OCI-LY1 (cell line): ENCODE results near the gene MAD1L1.

Experiments
- H2AFZ ChIP-seq: fragments of 200-600 bp; sonication (generic), shearing (Covaris generic); 2 replicates; pipeline ENCODE4 v1.6.0; 2014; ENCODE audit warnings: antibody characterized with exemption, mild to moderate bottlenecking, low read length
- H3F3A ChIP-seq: fragments of 200-600 bp; sonication (generic), shearing (Covaris generic); 2 replicates; pipeline ENCODE4 v1.6.0; 2014; ENCODE audit warnings: mild to moderate bottlenecking, antibody characterized with exemption, low read length, moderate library complexity; ENCODE audit not compliant: insufficient read depth
- H3K27ac ChIP-seq: fragments of 200-600 bp; sonication (generic); 2 replicates; pipeline ENCODE4 v1.5.1; 2014; ENCODE audit warnings: low read length, mixed run types, mild to moderate bottlenecking, low read depth; ENCODE audit not compliant: poor library complexity, severe bottlenecking
- H3K27me3 ChIP-seq: fragments of 200-600 bp; sonication (generic); 2 replicates; pipeline ENCODE4 v1.6.0; 2014; ENCODE audit warnings: antibody characterized with exemption, mild to moderate bottlenecking, low read length, moderate library complexity; ENCODE audit not compliant: insufficient read depth
- H3K36me3 ChIP-seq: fragments of 200-600 bp; sonication (generic); 2 replicates; pipeline ENCODE4 v1.6.1; 2014; ENCODE audit warnings: mild to moderate bottlenecking, antibody characterized with exemption, low read length, moderate library complexity, mixed read lengths; ENCODE audit not compliant: insufficient read depth
- H3K4me1 ChIP-seq: fragments of 200-600 bp; sonication (generic); 2 replicates; pipeline ENCODE4 v1.5.1; 2014; ENCODE audit warnings: mild to moderate bottlenecking, low read length, moderate library complexity; ENCODE audit not compliant: insufficient read depth, severe bottlenecking
- H3K4me2 ChIP-seq: fragments of 200-600 bp; sonication (generic), shearing (Covaris generic); 2 replicates; pipeline ENCODE4 v1.6.1; 2014; ENCODE audit warnings: low read length
- H3K4me3 ChIP-seq: fragments of 200-600 bp; sonication (generic); 2 replicates; pipeline ENCODE4 v1.5.1; 2014; ENCODE audit warnings: low read length, low read depth, mild to moderate bottlenecking, mixed read lengths; ENCODE audit not compliant: poor library complexity, severe bottlenecking
- H3K79me2 ChIP-seq: fragments of 200-600 bp; shearing (Covaris generic); 2 replicates; pipeline ENCODE4 v1.6.1; 2016; ENCODE audit warnings: mixed run types, low read length, mixed read lengths; ENCODE audit not compliant: insufficient read depth
- H3K9ac ChIP-seq: fragments of 200-600 bp; sonication (generic), shearing (Covaris generic); 2 replicates; pipeline ENCODE4 v1.6.1; 2014; ENCODE audit warnings: mild to moderate bottlenecking, low read length, mixed read lengths
- H3K9me2 ChIP-seq: fragments of 200-600 bp; sonication (generic), shearing (Covaris generic); 2 replicates; pipeline ENCODE4 v1.6.1; 2014; ENCODE audit warnings: low read depth, mild to moderate bottlenecking, low read length, mixed read lengths
- H3K9me3 ChIP-seq: fragments of 200-600 bp; shearing (Covaris generic); 2 replicates; pipeline ENCODE4 v1.6.1; 2014; ENCODE audit warnings: low read length, mixed read lengths
- H4K20me1 ChIP-seq: fragments of 200-600 bp; sonication (generic), shearing (Covaris generic); 2 replicates; pipeline ENCODE4 v1.6.0; 2016; ENCODE audit warnings: mild to moderate bottlenecking, low read length; ENCODE audit not compliant: insufficient read depth
- CTCF ChIP-seq: fragments of 200-600 bp; sonication (generic), shearing (Covaris generic); IDR thresholded peaks from 2 replicates; pipeline ENCODE4 v1.5.1; 2017; ENCODE audit warnings: mild to moderate bottlenecking, antibody characterized with exemption, low read length, moderate library complexity, mixed read lengths
- EZH2 ChIP-seq: fragments of 200-600 bp; sonication (generic), shearing (Covaris generic); IDR thresholded peaks from 2 replicates; pipeline ENCODE4 v1.8.0; 2017; ENCODE audit warnings: borderline replicate concordance, mixed run types, mild to moderate bottlenecking, antibody characterized with exemption, low read length, moderate library complexity, mixed read lengths

The MAD1L1 gene

GRCh38 chr7:2046581-2047565 lies 185.9 kb downstream of the MAD1L1 start:
- no peak overlapping the region for H3K4me2 ChIP-seq
- H3K9ac ChIP-seq = no peak overlapping the region
- H3K9me2 ChIP-seq = no peaks in the 10 kb centered on the region
- no peaks in the 10 kb centered on the region for H3K9me3 ChIP-seq
- H3F3A ChIP-seq = no peaks in the 10 kb centered on the region
- H3K79me2 ChIP-seq = no peaks in the 10 kb centered on the region
- no peak overlapping the region for H2AFZ ChIP-seq
- no peak for TF ChIP-seq CTCF
- peaks cover 10% of the 10 kb centered on the region for H3K36me3 ChIP-seq
- no peak overlapping the region for H3K4me3 ChIP-seq
- no peaks in the 10 kb centered on the region for H4K20me1 ChIP-seq
- peaks cover 17% of the 10 kb centered on the region for H3K4me1 ChIP-seq
- H3K27me3 ChIP-seq = no peaks in the 10 kb centered on the region
- no peak overlapping the region for H3K27ac ChIP-seq

GRCh38 chr7:2045559-2046405 lies 187.0 kb downstream of the MAD1L1 start:
- Histone ChIP-seq H4K20me1 (no peaks in the 10 kb centered on the region), H3K9me3 (no peaks in the 10 kb centered on the region), H3F3A (no peaks in the 10 kb centered on the region), H3K9ac (no peak overlapping the region), H3K4me1 (peaks cover 22% of the 10 kb centered on the region), H3K27ac (no peak overlapping the region), H3K79me2 (no peaks in the 10 kb centered on the region), H3K9me2 (no peaks in the 10 kb centered on the region), H3K4me3 (no peak overlapping the region), H3K4me2 (no peak overlapping the region), H3K27me3 (no peaks in the 10 kb centered on the region), H2AFZ (no peak overlapping the region), H3K36me3 (peaks cover 10% of the 10 kb centered on the region)
- TF ChIP-seq EZH2 (no peak), CTCF (no peak)

GRCh38 chr7:2044883-2045471 lies 187.8 kb downstream of the MAD1L1 start:
- H2AFZ ChIP-seq = no peak overlapping the region
- H3F3A ChIP-seq = peaks cover 5% of the 10 kb centered on the region
- no peaks in the 10 kb centered on the region for H3K9me3 ChIP-seq
- H3K4me3 ChIP-seq = no peak overlapping the region
- H3K9ac ChIP-seq = no peak overlapping the region
- no peaks in the 10 kb centered on the region for H3K79me2 ChIP-seq
- TF ChIP-seq CTCF = no peak
- TF ChIP-seq EZH2 = no peak
- no peak overlapping the region for H3K4me2 ChIP-seq
- H4K20me1 ChIP-seq = no peaks in the 10 kb centered on the region
- no peaks in the 10 kb centered on the region for H3K27me3 ChIP-seq
- H3K9me2 ChIP-seq = no peaks in the 10 kb centered on the region
- H3K27ac ChIP-seq = no peak overlapping the region
- peaks cover 22% of the 10 kb centered on the region for H3K4me1 ChIP-seq
- peaks cover 10% of the 10 kb centered on the region for H3K36me3 ChIP-seq
